PC-3 (cell line): ENCODE measurements around the gene GJB4. TPM values are rescaled to one million over a fixed set of nuclear protein-coding genes. Genes with fewer than 3 reads are reported as not detected.

Experiments used
- ATAC-seq: fragments of 200-7000 bp; cut with Tn5 transposase; 2 replicates; pipeline ENCODE4 v1.9.1; 2020; ENCODE audit warnings: mild to moderate bottlenecking, moderate library complexity
- BruUV-seq: library from RNA; stranded (reverse); fragments of 400-500 nt; replicated peaks from 2 replicates; lab custom pipeline; 2021; lab: Mats Ljungman, UMichigan
- CTCF ChIA-PET: fragments of 300-600 bp; sonication (Branson Sonifier 250); formaldehyde crosslinking; loops from one replicate; lab custom pipeline; 2022; ENCODE audit warnings: antibody characterized with exemption; lab: Charles Lee
- POLR2A ChIA-PET: fragments of 300-600 bp; sonication (Branson Sonifier 250); formaldehyde crosslinking; loops from one replicate; lab custom pipeline; 2022; ENCODE audit warnings: antibody characterized with exemption; ENCODE audit not compliant: unreplicated experiment; lab: Charles Lee
- DNase-seq: peaks from one replicate; pipeline ENCODE4 v3.0.0-alpha.2; 2015
- H2AFZ ChIP-seq: fragments of 300-600 bp; sonication (generic); 2 replicates; pipeline ENCODE4 v1.6.0; 2016; ENCODE audit warnings: antibody characterized with exemption, low read length
- H3F3A ChIP-seq: fragments of 300-600 bp; sonication (generic); one replicate; pipeline ENCODE4 v1.6.0; 2017; ENCODE audit warnings: antibody characterized with exemption, low read length, control low read depth, mild to moderate bottlenecking; ENCODE audit not compliant: unreplicated experiment
- H3K27ac ChIP-seq: fragments of 300-600 bp; sonication (generic); 2 replicates; pipeline ENCODE4 v1.5.1; 2016; ENCODE audit warnings: mild to moderate bottlenecking, low read length
- H3K27me3 ChIP-seq: fragments of 300-600 bp; sonication (generic); 2 replicates; pipeline ENCODE4 v1.6.1; 2016; ENCODE audit warnings: low read length, mixed read lengths
- H3K36me3 ChIP-seq: fragments of 300-600 bp; sonication (generic); 2 replicates; pipeline ENCODE4 v1.6.1; 2016; ENCODE audit warnings: low read depth, mixed run types, low read length, mixed read lengths
- H3K4me1 ChIP-seq: fragments of 300-600 bp; sonication (generic); 2 replicates; pipeline ENCODE4 v1.5.1; 2016; ENCODE audit warnings: low read length; ENCODE audit not compliant: insufficient read depth
- H3K4me2 ChIP-seq: fragments of 300-600 bp; sonication (generic); 2 replicates; pipeline ENCODE4 v1.6.0; 2016; ENCODE audit warnings: low read length
- H3K4me3 ChIP-seq: fragments of 300-600 bp; sonication (generic); 2 replicates; pipeline ENCODE4 v1.5.1; 2016; ENCODE audit warnings: mild to moderate bottlenecking, low read length, mixed read lengths
- H3K79me2 ChIP-seq: fragments of 300-600 bp; sonication (generic); 2 replicates; pipeline ENCODE4 v1.6.1; 2017; ENCODE audit warnings: low read length, mixed read lengths
- H3K9ac ChIP-seq: fragments of 300-600 bp; sonication (generic); 2 replicates; pipeline ENCODE4 v1.6.0; 2016; ENCODE audit warnings: mild to moderate bottlenecking, low read length
- H3K9me2 ChIP-seq: fragments of 300-600 bp; sonication (generic); replicated peaks from 2 replicates; pipeline ENCODE4 v1.6.1; 2016; ENCODE audit warnings: mixed run types, low read length, mixed read lengths
- H3K9me3 ChIP-seq: fragments of 300-600 bp; sonication (generic); 2 replicates; pipeline ENCODE4 v1.6.1; 2016; ENCODE audit warnings: low read length, mixed read lengths
- H4K20me1 ChIP-seq: fragments of 300-600 bp; sonication (generic); 2 replicates; pipeline ENCODE4 v1.6.1; 2016; ENCODE audit warnings: low read length, mixed read lengths
- CTCF ChIP-seq: fragments of 300-600 bp; sonication (generic); conservative IDR thresholded peaks from 2 replicates; pipeline ENCODE4 v1.5.1; 2017; ENCODE audit warnings: antibody characterized with exemption, low read depth, mild to moderate bottlenecking, low read length
- EZH2 ChIP-seq: fragments of 300-600 bp; sonication (generic); IDR thresholded peaks from one replicate; pipeline ENCODE4 v1.6.1; 2017; ENCODE audit warnings: antibody characterized with exemption, mild to moderate bottlenecking, low read length; ENCODE audit not compliant: unreplicated experiment
- EZH2phosphoT487 ChIP-seq: fragments of 300-600 bp; sonication (generic); IDR thresholded peaks from 2 replicates; pipeline ENCODE4 v1.6.1; 2018; ENCODE audit warnings: mild to moderate bottlenecking, antibody characterized with exemption, low read length, borderline replicate concordance
- intact Hi-C: fragments of 100-400 bp; cut with micrococcal nuclease; formaldehyde crosslinking; loops from 2 replicates; pipeline ENCODE4 v1.9.0; 2023
- total RNA-seq: library from RNA; depleted of rRNA; stranded (reverse); fragments of >200 nt; gene quantifications from 2 replicates; pipeline ENCODE4 v1.2.3, GENCODE V29; 2014

GJB4 gene
- total RNA-seq, 1 experiment from 2014 or later = not detected

GRCh38 chr1:34774957-34775356 lies 15.4 kb downstream of the GJB4 start:
- no peaks in the 10 kb centered on the region for H3K36me3 ChIP-seq
- CTCF ChIA-PET = no interaction called here
- H3K9ac ChIP-seq = no peak overlapping the region
- intact Hi-C loops = no loop called here
- no peaks in the 10 kb centered on the region for H3K9me3 ChIP-seq
- no peak overlapping the region for H3K4me2 ChIP-seq
- no peak overlapping the region for H3K4me3 ChIP-seq
- no TSS peak for BruUV-seq
- TF ChIP-seq CTCF (no peak), EZH2 (no peak), EZH2phosphoT487 (no peak)
- H3F3A ChIP-seq = no peaks in the 10 kb centered on the region
- POLR2A ChIA-PET = no interaction called here
- no peak overlapping the region for H2AFZ ChIP-seq
- peaks cover 2% of the 10 kb centered on the region; the same call in 1 of the 2 replicates for H3K79me2 ChIP-seq
- no peaks in the 10 kb centered on the region for H4K20me1 ChIP-seq
- no peak overlapping the region for H3K27ac ChIP-seq
- DNase-seq (no peak), ATAC-seq (no peak)
- H3K9me2 ChIP-seq = no peaks in the 10 kb centered on the region
- H3K27me3 ChIP-seq = no peaks in the 10 kb centered on the region
- H3K4me1 ChIP-seq = peaks cover 21% of the 10 kb centered on the region

GRCh38 chr1:34776911-34777310 lies 17.4 kb downstream of the GJB4 start:
- Histone ChIP-seq H3K27me3 (no peaks in the 10 kb centered on the region), H4K20me1 (no peaks in the 10 kb centered on the region), H3K9me2 (no peaks in the 10 kb centered on the region), H3K9ac (no peak overlapping the region), H2AFZ (no peak overlapping the region), H3K4me1 (peaks cover 32% of the 10 kb centered on the region), H3K4me3 (no peak overlapping the region), H3F3A (no peaks in the 10 kb centered on the region), H3K36me3 (no peaks in the 10 kb centered on the region), H3K9me3 (no peaks in the 10 kb centered on the region), H3K79me2 (peaks cover 20% of the 10 kb centered on the region), H3K4me2 (no peak overlapping the region), H3K27ac (no peak overlapping the region)
- TF ChIP-seq EZH2phosphoT487 (no peak), CTCF (no peak), EZH2 (no peak)
- ChIA-PET CTCF (no interaction called here), POLR2A (no interaction called here)
- intact Hi-C loops = no loop called here
- ATAC-seq = no peak
- no peak for DNase-seq
- no TSS peak for BruUV-seq

GRCh38 chr1:34777519-34778321 lies 18.2 kb downstream of the GJB4 start:
- ChIA-PET CTCF (no interaction called here), POLR2A (no interaction called here)
- Histone ChIP-seq H3K79me2 (peaks cover 28% of the 10 kb centered on the region), H3K9ac (no peak overlapping the region), H3K4me1 (peaks cover 38% of the 10 kb centered on the region), H2AFZ (no peak overlapping the region), H3K27ac (no peak overlapping the region), H3K4me2 (no peak overlapping the region), H3K36me3 (no peaks in the 10 kb centered on the region), H3K9me2 (no peaks in the 10 kb centered on the region), H3K4me3 (no peak overlapping the region), H4K20me1 (no peaks in the 10 kb centered on the region), H3K27me3 (no peaks in the 10 kb centered on the region), H3K9me3 (no peaks in the 10 kb centered on the region), H3F3A (no peaks in the 10 kb centered on the region)
- no peak for TF ChIP-seq EZH2phosphoT487
- TF ChIP-seq CTCF = no peak
- no peak for TF ChIP-seq EZH2
- DNase-seq (no peak), ATAC-seq (no peak)
- intact Hi-C loops = loop anchor here (2.0 kb wide), 1 partner anchor 15 kb away; no protein-coding TSS in a partner anchor
- BruUV-seq = no TSS peak
